ENCODE measurements around the gene COL16A1. TPM values are rescaled to one million over a fixed set of nuclear protein-coding genes. Genes with fewer than 3 reads are reported as not detected.
A peak's percentile ranks its signal among the peaks of the same experiment; 100 is the strongest.

COL16A1 gene
- total RNA-seq, 1 donor from 2014 or later, result 53.5 TPM

DNA sequence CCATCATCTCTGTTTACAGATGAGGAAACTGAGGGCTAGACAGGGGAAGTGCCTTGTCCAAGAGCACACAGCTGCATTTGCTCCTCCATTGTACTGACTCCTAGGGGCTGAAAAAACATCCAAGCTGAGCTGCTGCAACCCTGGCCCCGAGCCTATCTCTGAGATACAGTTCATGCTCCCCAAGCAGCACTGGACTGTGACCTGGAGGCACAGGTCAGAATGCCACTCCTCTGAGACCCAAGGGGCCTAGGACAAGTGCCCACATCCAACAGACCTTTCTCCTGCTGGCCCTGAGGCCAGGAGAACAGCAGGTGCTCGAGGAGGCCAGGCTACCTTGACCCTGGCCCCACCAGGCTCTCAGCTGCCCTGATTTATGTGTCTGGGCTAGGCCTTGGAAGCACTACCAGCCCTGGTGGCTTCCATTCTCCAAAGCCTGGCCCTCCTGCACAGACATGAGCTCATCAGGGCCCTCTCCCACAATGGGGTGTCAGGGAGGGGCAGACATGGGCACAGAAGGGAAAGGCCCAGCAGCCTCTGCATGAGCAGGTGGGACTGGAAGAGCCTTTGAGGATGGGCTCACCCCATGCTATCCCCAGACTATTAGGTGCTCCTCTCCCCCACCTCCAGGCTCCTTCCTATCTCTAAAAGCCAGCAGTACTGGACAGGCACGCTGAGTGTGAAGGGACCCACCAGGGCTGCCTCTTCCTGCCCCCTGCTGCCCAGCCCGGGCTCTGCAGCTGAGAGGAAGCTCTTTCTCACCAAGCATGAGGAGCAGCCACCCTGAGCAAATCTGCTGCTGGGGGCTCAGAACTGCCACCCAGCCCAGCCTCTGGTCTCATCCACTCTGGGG is 41.5 kb upstream of the COL16A1 start:
- Mint-ChIP-seq H3K27ac (no peak overlapping the region), H3K27me3 (peaks cover 18% of the 10 kb centered on the region), H3K4me3 (no peak overlapping the region), H3K36me3 (no peaks in the 10 kb centered on the region), H3K4me1 (ENCODE audit: unreplicated experiment) (peaks cover 30% of the 10 kb centered on the region), H3K9me3 (no peaks in the 10 kb centered on the region)
- TF ChIP-seq, protein P1, sequence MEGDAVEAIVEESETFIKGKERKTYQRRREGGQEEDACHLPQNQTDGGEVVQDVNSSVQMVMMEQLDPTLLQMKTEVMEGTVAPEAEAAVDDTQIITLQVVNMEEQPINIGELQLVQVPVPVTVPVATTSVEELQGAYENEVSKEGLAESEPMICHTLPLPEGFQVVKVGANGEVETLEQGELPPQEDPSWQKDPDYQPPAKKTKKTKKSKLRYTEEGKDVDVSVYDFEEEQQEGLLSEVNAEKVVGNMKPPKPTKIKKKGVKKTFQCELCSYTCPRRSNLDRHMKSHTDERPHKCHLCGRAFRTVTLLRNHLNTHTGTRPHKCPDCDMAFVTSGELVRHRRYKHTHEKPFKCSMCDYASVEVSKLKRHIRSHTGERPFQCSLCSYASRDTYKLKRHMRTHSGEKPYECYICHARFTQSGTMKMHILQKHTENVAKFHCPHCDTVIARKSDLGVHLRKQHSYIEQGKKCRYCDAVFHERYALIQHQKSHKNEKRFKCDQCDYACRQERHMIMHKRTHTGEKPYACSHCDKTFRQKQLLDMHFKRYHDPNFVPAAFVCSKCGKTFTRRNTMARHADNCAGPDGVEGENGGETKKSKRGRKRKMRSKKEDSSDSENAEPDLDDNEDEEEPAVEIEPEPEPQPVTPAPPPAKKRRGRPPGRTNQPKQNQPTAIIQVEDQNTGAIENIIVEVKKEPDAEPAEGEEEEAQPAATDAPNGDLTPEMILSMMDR (conservative IDR thresholded peaks at IDR 0.05), result peak; percentile 78
- DNase-seq (ENCODE audit: extremely low spot score, unreplicated experiment), result no peak

DNA sequence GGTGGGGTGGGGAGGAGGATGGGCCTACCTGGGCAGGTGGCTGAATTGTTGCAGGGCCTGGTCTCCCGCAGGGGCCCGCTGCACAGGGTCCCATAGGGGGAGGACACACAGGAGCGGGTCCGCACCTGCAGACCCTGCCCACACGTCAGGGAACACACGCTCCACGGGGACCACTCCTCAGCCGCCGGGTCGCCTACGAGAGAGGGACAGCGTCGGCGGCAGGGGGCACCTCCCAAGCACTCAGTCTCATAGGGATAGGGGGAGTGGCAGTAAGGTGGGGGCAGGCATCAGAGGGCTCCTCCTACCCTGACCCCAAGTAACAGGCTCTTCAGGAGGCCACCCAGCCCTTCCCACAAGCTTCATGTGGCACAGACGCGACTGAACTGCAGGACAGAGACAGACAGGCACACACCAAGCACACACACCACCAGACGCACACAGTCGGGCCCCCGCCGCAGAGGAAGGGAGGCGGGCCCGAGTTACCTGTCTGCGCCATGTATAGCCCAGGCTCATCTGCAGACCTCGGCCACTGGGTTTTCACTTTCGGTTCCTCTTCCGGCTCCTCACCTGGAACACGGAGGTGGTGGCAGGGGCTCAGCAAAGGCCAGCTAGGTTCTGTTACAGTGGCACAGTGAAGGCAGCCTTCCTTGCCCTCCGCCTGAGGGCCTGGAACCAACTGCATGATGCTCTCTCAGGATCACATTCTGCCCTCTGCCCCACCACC is 40.5 kb upstream of the COL16A1 start:
- H3K9me3 Mint-ChIP-seq, result no peaks in the 10 kb centered on the region
- peaks cover 17% of the 10 kb centered on the region for H3K27me3 Mint-ChIP-seq
- H3K36me3 Mint-ChIP-seq, result no peaks in the 10 kb centered on the region
- H3K4me1 Mint-ChIP-seq (ENCODE audit: unreplicated experiment), result peaks cover 29% of the 10 kb centered on the region
- no peak for DNase-seq (ENCODE audit: extremely low spot score, unreplicated experiment)
- TF ChIP-seq, protein P1 (conservative IDR thresholded peaks at IDR 0.05), result no peak
- H3K27ac Mint-ChIP-seq, result no peak overlapping the region
- no peak overlapping the region for H3K4me3 Mint-ChIP-seq

GRCh38 chr1:31742462-31743212 is 38.8 kb upstream of the COL16A1 start:
- DNase-seq (ENCODE audit: extremely low spot score, unreplicated experiment), result no peak
- TF ChIP-seq, protein P1 (conservative IDR thresholded peaks at IDR 0.05), result no peak
- no peak overlapping the region for H3K4me3 Mint-ChIP-seq
- no peaks in the 10 kb centered on the region for H3K36me3 Mint-ChIP-seq
- H3K27me3 Mint-ChIP-seq, result peaks cover 11% of the 10 kb centered on the region
- no peaks in the 10 kb centered on the region for H3K9me3 Mint-ChIP-seq
- H3K27ac Mint-ChIP-seq, result no peak overlapping the region
- peaks cover 18% of the 10 kb centered on the region for H3K4me1 Mint-ChIP-seq (ENCODE audit: unreplicated experiment)

GRCh38 chr1:31739346-31739745 is 35.5 kb upstream of the COL16A1 start:
- Mint-ChIP-seq H3K27me3 (peaks cover 5% of the 10 kb centered on the region), H3K9me3 (no peaks in the 10 kb centered on the region), H3K27ac (peak overlapping the region; percentile 37), H3K4me3 (no peak overlapping the region), H3K36me3 (no peaks in the 10 kb centered on the region), H3K4me1 (ENCODE audit: unreplicated experiment) (no peaks in the 10 kb centered on the region)
- DNase-seq (ENCODE audit: extremely low spot score, unreplicated experiment), result no peak
- TF ChIP-seq, protein P1 (conservative IDR thresholded peaks at IDR 0.05), result no peak

DNA sequence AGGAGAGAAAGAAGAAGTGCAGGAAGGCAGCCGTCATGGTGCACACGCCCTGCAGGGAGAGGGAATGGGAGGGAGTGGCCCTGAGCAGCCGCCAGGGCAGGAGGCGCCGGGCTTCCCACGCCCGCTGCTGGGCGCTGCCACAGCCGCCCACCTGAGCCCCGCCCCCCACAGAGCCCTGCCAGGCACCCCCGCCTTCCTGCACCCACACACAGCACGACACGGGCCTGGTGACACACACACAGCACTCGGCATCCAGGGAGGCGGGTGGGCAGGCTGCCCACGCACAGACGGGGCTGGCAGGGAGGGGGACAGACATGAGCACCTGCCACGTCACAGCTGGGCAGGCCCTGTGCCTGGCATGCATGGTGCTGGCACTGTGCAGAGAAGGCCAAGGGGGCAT is 32.9 kb upstream of the COL16A1 start:
- TF ChIP-seq, protein P1 (conservative IDR thresholded peaks at IDR 0.05), result no peak
- DNase-seq (ENCODE audit: extremely low spot score, unreplicated experiment), result no peak
- no peaks in the 10 kb centered on the region for H3K9me3 Mint-ChIP-seq
- H3K36me3 Mint-ChIP-seq, result no peaks in the 10 kb centered on the region
- no peak overlapping the region for H3K27ac Mint-ChIP-seq
- peaks cover 5% of the 10 kb centered on the region for H3K27me3 Mint-ChIP-seq
- no peaks in the 10 kb centered on the region for H3K4me1 Mint-ChIP-seq (ENCODE audit: unreplicated experiment)
- H3K4me3 Mint-ChIP-seq, result no peak overlapping the region
